Measurements from ENCODE around the gene VWA2.

- TF ChIP-seq, protein P1, sequence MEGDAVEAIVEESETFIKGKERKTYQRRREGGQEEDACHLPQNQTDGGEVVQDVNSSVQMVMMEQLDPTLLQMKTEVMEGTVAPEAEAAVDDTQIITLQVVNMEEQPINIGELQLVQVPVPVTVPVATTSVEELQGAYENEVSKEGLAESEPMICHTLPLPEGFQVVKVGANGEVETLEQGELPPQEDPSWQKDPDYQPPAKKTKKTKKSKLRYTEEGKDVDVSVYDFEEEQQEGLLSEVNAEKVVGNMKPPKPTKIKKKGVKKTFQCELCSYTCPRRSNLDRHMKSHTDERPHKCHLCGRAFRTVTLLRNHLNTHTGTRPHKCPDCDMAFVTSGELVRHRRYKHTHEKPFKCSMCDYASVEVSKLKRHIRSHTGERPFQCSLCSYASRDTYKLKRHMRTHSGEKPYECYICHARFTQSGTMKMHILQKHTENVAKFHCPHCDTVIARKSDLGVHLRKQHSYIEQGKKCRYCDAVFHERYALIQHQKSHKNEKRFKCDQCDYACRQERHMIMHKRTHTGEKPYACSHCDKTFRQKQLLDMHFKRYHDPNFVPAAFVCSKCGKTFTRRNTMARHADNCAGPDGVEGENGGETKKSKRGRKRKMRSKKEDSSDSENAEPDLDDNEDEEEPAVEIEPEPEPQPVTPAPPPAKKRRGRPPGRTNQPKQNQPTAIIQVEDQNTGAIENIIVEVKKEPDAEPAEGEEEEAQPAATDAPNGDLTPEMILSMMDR (IDR thresholded peaks at IDR 0.05): no peak
- TF ChIP-seq POLR2A (IDR thresholded peaks at IDR 0.05): no peak
These were observed 66.5 kb downstream of the VWA2 start for GRCh38 chr10:114305521-114305925.

Data from esophagus squamous epithelium (tissue), 4 donors.